ENCODE data around the gene QRICH2. TPM values are rescaled to one million over a fixed set of nuclear protein-coding genes. Genes with fewer than 3 reads are reported as not detected.

QRICH2 gene
- total and polyA plus RNA-seq, 9 of the 15 experiments (the other 6 are each of a cell fraction or from before 2014, with no cell fraction given) = 0.03 to 1.6 (median 0.81) TPM

DNA sequence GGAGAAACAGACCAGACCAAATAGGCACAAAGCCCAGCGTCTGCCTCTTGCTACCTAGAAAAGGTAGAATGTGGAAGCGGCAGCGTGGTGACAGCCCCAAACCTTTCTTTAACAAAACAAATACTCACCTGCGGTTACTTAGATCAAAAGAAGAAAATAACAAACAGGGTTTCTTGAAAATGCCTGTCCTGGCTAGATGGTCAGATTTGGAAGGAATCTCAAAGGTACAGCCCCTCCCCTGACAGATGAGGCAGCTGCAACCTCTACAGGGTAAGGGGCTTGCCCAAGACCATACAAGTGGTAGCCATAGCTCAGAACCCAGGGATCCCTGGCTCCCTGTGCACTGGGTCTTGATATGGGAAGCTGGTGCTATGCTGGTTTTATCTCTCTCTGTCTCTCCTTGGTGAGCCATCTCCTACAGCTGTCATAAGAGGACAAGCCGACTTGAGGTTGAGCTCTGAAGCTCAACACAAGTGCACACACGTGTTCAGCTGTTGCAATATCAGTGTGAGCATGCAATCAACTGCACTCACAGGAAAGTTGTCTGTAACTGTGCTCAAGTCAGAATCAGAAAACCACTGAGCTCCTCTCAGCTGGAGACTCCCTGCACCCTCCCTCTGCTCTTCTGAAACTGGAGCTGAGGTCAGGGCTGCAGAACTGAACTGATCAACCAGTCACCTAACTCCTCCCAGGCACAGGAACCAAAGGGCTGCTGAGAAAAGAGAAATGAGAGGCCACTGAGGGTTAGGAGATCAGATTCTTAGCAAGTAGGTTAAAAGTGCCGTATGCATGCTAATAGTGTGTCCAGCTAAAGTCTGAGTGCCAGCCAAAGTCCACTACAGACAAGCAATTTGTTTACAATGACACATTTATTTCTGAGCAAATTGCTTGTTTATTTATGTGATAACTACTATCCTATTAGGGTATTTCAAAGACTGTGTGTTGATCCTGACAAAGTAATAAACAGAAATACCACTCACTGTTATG lies 61.7 kb downstream of the QRICH2 start (continued):
- TF ChIP-seq POLR3A (IDR thresholded peaks at IDR 0.05; ENCODE audit: borderline replicate concordance, extremely low read depth, insufficient read depth, insufficient read length) (no peak), MTA3 (IDR thresholded peaks at IDR 0.05; ENCODE audit: borderline replicate concordance) (peak; percentile 49; the same call in 1 of the 2 replicates), GTF2E2 (tag; IDR thresholded peaks at IDR 0.05) (no peak), SIN3B (IDR thresholded peaks at IDR 0.05; ENCODE audit: low read depth) (no peak), CSDE1 (IDR thresholded peaks at IDR 0.05) (no peak), PML (IDR thresholded peaks at IDR 0.05; ENCODE audit: low read length) (no peak), ZC3H4 (CRISPR knock-in tag; IDR thresholded peaks at IDR 0.05; ENCODE audit: borderline replicate concordance) (no peak), ZNF12 (CRISPR knock-in tag; IDR thresholded peaks at IDR 0.05) (no peak), HIVEP1 (CRISPR knock-in tag; IDR thresholded peaks at IDR 0.05) (no peak), U2AF1 (optimal IDR thresholded peaks at IDR 0.05; ENCODE audit: low read depth, low read length) (no peak), RB1 (IDR thresholded peaks at IDR 0.05; ENCODE audit: low read depth) (no peak), KAT7 (CRISPR knock-in tag; IDR thresholded peaks at IDR 0.05; ENCODE audit: borderline replicate concordance) (no peak), SMAD2 (IDR thresholded peaks at IDR 0.05; ENCODE audit: low read depth, low read length) (no peak), NR4A1 (CRISPR knock-in tag; IDR thresholded peaks at IDR 0.05) (no peak), NR4A1 (tag; IDR thresholded peaks at IDR 0.05) (no peak), ZNF282 (CRISPR knock-in tag; IDR thresholded peaks at IDR 0.05) (no peak), BRD4 (IDR thresholded peaks at IDR 0.05) (no peak), ZNF696 (CRISPR knock-in tag; conservative IDR thresholded peaks at IDR 0.05) (no peak), SAP30 (IDR thresholded peaks at IDR 0.05; ENCODE audit: borderline replicate concordance, insufficient read depth, low read depth, low read length, poor library complexity, severe bottlenecking) (no peak), SUPT5H (IDR thresholded peaks at IDR 0.05) (no peak), PTBP1 (IDR thresholded peaks at IDR 0.05; ENCODE audit: low read depth, low read length) (no peak), HCFC1 (IDR thresholded peaks at IDR 0.05; ENCODE audit: low read depth, low read length) (no peak), MCM3 (IDR thresholded peaks at IDR 0.05) (no peak), ZNF586 (CRISPR knock-in tag; conservative IDR thresholded peaks at IDR 0.05) (no peak), HMG20A (CRISPR knock-in tag; conservative IDR thresholded peaks at IDR 0.05) (no peak), BHLHE40 (IDR thresholded peaks at IDR 0.05; ENCODE audit: low read length) (peak; percentile 72), MTF1 (CRISPR knock-in tag; IDR thresholded peaks at IDR 0.05; ENCODE audit: borderline replicate concordance) (no peak)
- TF ChIP-seq, protein P1, sequence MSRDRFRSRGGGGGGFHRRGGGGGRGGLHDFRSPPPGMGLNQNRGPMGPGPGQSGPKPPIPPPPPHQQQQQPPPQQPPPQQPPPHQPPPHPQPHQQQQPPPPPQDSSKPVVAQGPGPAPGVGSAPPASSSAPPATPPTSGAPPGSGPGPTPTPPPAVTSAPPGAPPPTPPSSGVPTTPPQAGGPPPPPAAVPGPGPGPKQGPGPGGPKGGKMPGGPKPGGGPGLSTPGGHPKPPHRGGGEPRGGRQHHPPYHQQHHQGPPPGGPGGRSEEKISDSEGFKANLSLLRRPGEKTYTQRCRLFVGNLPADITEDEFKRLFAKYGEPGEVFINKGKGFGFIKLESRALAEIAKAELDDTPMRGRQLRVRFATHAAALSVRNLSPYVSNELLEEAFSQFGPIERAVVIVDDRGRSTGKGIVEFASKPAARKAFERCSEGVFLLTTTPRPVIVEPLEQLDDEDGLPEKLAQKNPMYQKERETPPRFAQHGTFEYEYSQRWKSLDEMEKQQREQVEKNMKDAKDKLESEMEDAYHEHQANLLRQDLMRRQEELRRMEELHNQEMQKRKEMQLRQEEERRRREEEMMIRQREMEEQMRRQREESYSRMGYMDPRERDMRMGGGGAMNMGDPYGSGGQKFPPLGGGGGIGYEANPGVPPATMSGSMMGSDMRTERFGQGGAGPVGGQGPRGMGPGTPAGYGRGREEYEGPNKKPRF (IDR thresholded peaks at IDR 0.05; ENCODE audit: low read depth, low read length) = no peak
- TF ChIP-seq, protein P2, sequence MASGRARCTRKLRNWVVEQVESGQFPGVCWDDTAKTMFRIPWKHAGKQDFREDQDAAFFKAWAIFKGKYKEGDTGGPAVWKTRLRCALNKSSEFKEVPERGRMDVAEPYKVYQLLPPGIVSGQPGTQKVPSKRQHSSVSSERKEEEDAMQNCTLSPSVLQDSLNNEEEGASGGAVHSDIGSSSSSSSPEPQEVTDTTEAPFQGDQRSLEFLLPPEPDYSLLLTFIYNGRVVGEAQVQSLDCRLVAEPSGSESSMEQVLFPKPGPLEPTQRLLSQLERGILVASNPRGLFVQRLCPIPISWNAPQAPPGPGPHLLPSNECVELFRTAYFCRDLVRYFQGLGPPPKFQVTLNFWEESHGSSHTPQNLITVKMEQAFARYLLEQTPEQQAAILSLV (tag; IDR thresholded peaks at IDR 0.05) = 0 out of 2 replicates have a peak, but pooled peaks have one; percentile 41

Data from K562 (cell line).